Immature natural killer cell (primary cell): ENCODE data around the gene SNX20. TPM values are rescaled to one million over a fixed set of nuclear protein-coding genes. Genes with fewer than 3 reads are reported as not detected.

ENCODE experiments used
- DNase-seq, 3 donors: peaks; one replicate each; pipeline ENCODE4 v3.0.0; 2022; ENCODE audit warnings: mixed read lengths in 1 of 3
- H3K27ac Mint-ChIP-seq, 6 donors: one replicate each; pipeline ENCODE4 v1.8.0; 2020; ENCODE audit warnings: mixed read lengths in 6 of 6, mild to moderate bottlenecking in 5 of 6, inconsistent platforms in 4 of 6, moderate library complexity in 3 of 6
- H3K27me3 Mint-ChIP-seq, 3 donors: one replicate each; pipeline ENCODE4 v1.8.0; 2020 to 2021; ENCODE audit warnings: low read depth in 3 of 3, mild to moderate bottlenecking in 3 of 3, mixed read lengths in 3 of 3, moderate library complexity in 3 of 3, inconsistent platforms in 1 of 3
- H3K36me3 Mint-ChIP-seq, 3 donors: one replicate each; pipeline ENCODE4 v1.8.0; 2020; ENCODE audit warnings: mixed read lengths in 3 of 3, inconsistent platforms in 2 of 3, mild to moderate bottlenecking in 2 of 3
- H3K4me1 Mint-ChIP-seq, 2 donors: one replicate each; pipeline ENCODE4 v1.8.0; 2020; ENCODE audit warnings: inconsistent platforms in 2 of 2, mild to moderate bottlenecking in 2 of 2, mixed read lengths in 2 of 2, moderate library complexity in 1 of 2
- H3K4me3 Mint-ChIP-seq, 5 donors: one replicate each; pipeline ENCODE4 v1.8.0; 2020; ENCODE audit warnings: mild to moderate bottlenecking in 5 of 5, mixed read lengths in 5 of 5, inconsistent platforms in 3 of 5, moderate library complexity in 3 of 5
- H3K9me3 Mint-ChIP-seq, 6 donors: one replicate each; pipeline ENCODE4 v1.8.0; 2020; ENCODE audit warnings: mild to moderate bottlenecking in 6 of 6, mixed read lengths in 6 of 6, inconsistent platforms in 4 of 6, moderate library complexity in 3 of 6
- polyA plus RNA-seq, 3 donors: library from polyadenylated mRNA; unstranded; fragments of 300-500 nt; fragmentation: Illumina TruSeq; gene quantifications; one replicate each; pipeline ENCODE4 v1.2.3, GENCODE V29; 2021

The SNX20 gene
- polyA plus RNA-seq, 3 donors from 2014 or later: 28.7 to 74.9 (median 30.9) TPM

- DNase-seq: no peak
- H3K4me1 Mint-ChIP-seq: peaks cover 0 to 3% of the 10 kb centered on the region in 2 donors
Measured at GRCh38 chr16:50640919-50641817, 39.9 kb downstream of the SNX20 start.

GRCh38 chr16:50640391-50640790, 40.7 kb downstream of the SNX20 start:
- no peaks in the 10 kb centered on the region for H3K9me3 Mint-ChIP-seq
- peak overlapping the region in 1 of 6 donors; percentile 17 for H3K27ac Mint-ChIP-seq
- no peak for DNase-seq
- no peak overlapping the region for H3K4me3 Mint-ChIP-seq
- H3K36me3 Mint-ChIP-seq: no peaks in the 10 kb centered on the region
- H3K27me3 Mint-ChIP-seq: peaks cover 2 to 6% (median 5%) of the 10 kb centered on the region in 3 donors
- H3K4me1 Mint-ChIP-seq: peaks cover 0 to 3% of the 10 kb centered on the region in 2 donors

More at GRCh38 chr16:50640919-50641817, 39.9 kb downstream of the SNX20 start:
- Mint-ChIP-seq H3K4me3 (no peak overlapping the region), H3K36me3 (no peaks in the 10 kb centered on the region), H3K9me3 (no peaks in the 10 kb centered on the region), H3K27me3 (peaks cover 2 to 6% (median 5%) of the 10 kb centered on the region in 3 donors), H3K27ac (no peak overlapping the region)

- no peaks in the 10 kb centered on the region for H3K36me3 Mint-ChIP-seq
- no peaks in the 10 kb centered on the region for H3K9me3 Mint-ChIP-seq
- H3K27me3 Mint-ChIP-seq: peaks cover 2 to 6% (median 5%) of the 10 kb centered on the region in 3 donors
- H3K27ac Mint-ChIP-seq: peak overlapping the region in 1 of 6 donors; percentile 16
- H3K4me1 Mint-ChIP-seq: no peaks in the 10 kb centered on the region
- H3K4me3 Mint-ChIP-seq: no peak overlapping the region
- DNase-seq: no peak
Measured at GRCh38 chr16:50638816-50639670, 42.1 kb downstream of the SNX20 start.

GRCh38 chr16:50637716-50638602, 43.2 kb downstream of the SNX20 start:
- H3K4me3 Mint-ChIP-seq: no peak overlapping the region
- no peak for DNase-seq
- H3K4me1 Mint-ChIP-seq: no peaks in the 10 kb centered on the region
- peaks cover 2 to 6% (median 5%) of the 10 kb centered on the region in 3 donors for H3K27me3 Mint-ChIP-seq
- no peak overlapping the region for H3K27ac Mint-ChIP-seq
- no peaks in the 10 kb centered on the region for H3K9me3 Mint-ChIP-seq
- no peaks in the 10 kb centered on the region for H3K36me3 Mint-ChIP-seq

- H3K27me3 Mint-ChIP-seq: peaks cover 3 to 6% (median 5%) of the 10 kb centered on the region in 3 donors
- H3K9me3 Mint-ChIP-seq: no peaks in the 10 kb centered on the region
- no peak overlapping the region for H3K4me3 Mint-ChIP-seq
- DNase-seq: no peak
- H3K4me1 Mint-ChIP-seq: no peaks in the 10 kb centered on the region
- H3K36me3 Mint-ChIP-seq: no peaks in the 10 kb centered on the region
- no peak overlapping the region for H3K27ac Mint-ChIP-seq
Measured at GRCh38 chr16:50636753-50637374, 44.2 kb downstream of the SNX20 start.

GRCh38 chr16:50635505-50636392, 45.4 kb downstream of the SNX20 start:
- Mint-ChIP-seq H3K4me3 (no peak overlapping the region), H3K27ac (peak overlapping the region in 1 of 6 donors; percentile 39), H3K36me3 (peaks cover 0 to 5% (median 0%) of the 10 kb centered on the region in 3 donors), H3K9me3 (no peaks in the 10 kb centered on the region), H3K27me3 (peaks cover 3 to 6% (median 5%) of the 10 kb centered on the region in 3 donors), H3K4me1 (no peaks in the 10 kb centered on the region)
- peak in 1 of 3 donors; percentile 11 for DNase-seq

- Mint-ChIP-seq H3K4me3 (no peak overlapping the region), H3K27me3 (peaks cover 3 to 5% (median 4%) of the 10 kb centered on the region in 3 donors), H3K4me1 (no peaks in the 10 kb centered on the region), H3K27ac (no peak overlapping the region), H3K9me3 (no peaks in the 10 kb centered on the region), H3K36me3 (peaks cover 0 to 5% (median 0%) of the 10 kb centered on the region in 3 donors)
- no peak for DNase-seq
Measured at GRCh38 chr16:50634947-50635346, 46.2 kb downstream of the SNX20 start.

- Mint-ChIP-seq H3K27ac (no peak overlapping the region), H3K4me3 (no peak overlapping the region), H3K4me1 (no peaks in the 10 kb centered on the region), H3K9me3 (no peaks in the 10 kb centered on the region), H3K27me3 (peaks cover under 1 to 5% (median 3%) of the 10 kb centered on the region in 3 donors), H3K36me3 (peaks cover 0 to 5% (median 0%) of the 10 kb centered on the region in 3 donors)
- DNase-seq: no peak
Measured at GRCh38 chr16:50634090-50634489, 47.0 kb downstream of the SNX20 start.

- H3K36me3 Mint-ChIP-seq: peaks cover 0 to 5% (median 0%) of the 10 kb centered on the region in 3 donors
- H3K4me3 Mint-ChIP-seq: no peak overlapping the region
- H3K27ac Mint-ChIP-seq: no peak overlapping the region
Measured at GRCh38 chr16:50632927-50633800, 47.9 kb downstream of the SNX20 start.

GRCh38 chr16:50631985-50632576, 49.0 kb downstream of the SNX20 start:
- no peak overlapping the region for H3K4me3 Mint-ChIP-seq
- peaks cover 7 to 10% of the 10 kb centered on the region in 2 donors for H3K4me1 Mint-ChIP-seq
- H3K27me3 Mint-ChIP-seq: peaks cover 0 to 2% (median 1%) of the 10 kb centered on the region in 3 donors
- H3K9me3 Mint-ChIP-seq: no peaks in the 10 kb centered on the region
- DNase-seq: no peak
- peaks cover 0 to 5% (median 0%) of the 10 kb centered on the region in 3 donors for H3K36me3 Mint-ChIP-seq
- H3K27ac Mint-ChIP-seq: no peak overlapping the region

More at GRCh38 chr16:50632927-50633800, 47.9 kb downstream of the SNX20 start:
- Mint-ChIP-seq H3K9me3 (no peaks in the 10 kb centered on the region), H3K27me3 (peaks cover 0 to 5% (median 3%) of the 10 kb centered on the region in 3 donors), H3K4me1 (no peaks in the 10 kb centered on the region)
- no peak for DNase-seq
